Activated B cell treated with CpG ODN at 0.5 μM for 24 hours (primary cell): Measurements from ENCODE around the gene PIK3CD. TPM values are rescaled to one million over a fixed set of nuclear protein-coding genes. Genes with fewer than 3 reads are reported as not detected.

Source experiments
- ATAC-seq: fragments of 200-7000 bp; cut with Tn5 transposase; one replicate; pipeline ENCODE4 v1.10.0; 2021; ENCODE audit warnings: low read depth, mild to moderate bottlenecking, moderate library complexity
- CTCF ChIA-PET: fragments of 350-600 bp; sonication (Branson Sonifier 250); formaldehyde crosslinking; loops from one replicate; lab custom pipeline; 2021; ENCODE audit warnings: antibody characterized with exemption; lab: Charles Lee
- POLR2A ChIA-PET: fragments of 350-600 bp; sonication (Branson Sonifier 250); formaldehyde crosslinking; loops from one replicate; lab custom pipeline; 2021; ENCODE audit warnings: antibody characterized with exemption; lab: Charles Lee
- DNase-seq: peaks from one replicate; pipeline ENCODE4 v3.0.0; 2022
- H3K27ac Mint-ChIP-seq: one replicate; pipeline ENCODE4 v1.8.0; 2020; ENCODE audit warnings: mixed read lengths
- H3K27me3 Mint-ChIP-seq: one replicate; pipeline ENCODE4 v1.8.0; 2021; ENCODE audit warnings: mixed read lengths
- H3K36me3 Mint-ChIP-seq: one replicate; pipeline ENCODE4 v1.8.0; 2021; ENCODE audit warnings: low read depth, mixed read lengths
- H3K4me1 Mint-ChIP-seq: one replicate; pipeline ENCODE4 v1.8.0; 2021; ENCODE audit warnings: mixed read lengths
- H3K4me3 Mint-ChIP-seq: one replicate; pipeline ENCODE4 v1.8.0; 2020; ENCODE audit warnings: mild to moderate bottlenecking, mixed read lengths
- H3K9me3 Mint-ChIP-seq: one replicate; pipeline ENCODE4 v1.8.0; 2020; ENCODE audit warnings: mixed read lengths
- intact Hi-C: fragments of 100-400 bp; cut with micrococcal nuclease; formaldehyde crosslinking; loops from one replicate; pipeline ENCODE4 v1.15.1; 2024
- total RNA-seq: library from RNA; stranded (reverse); gene quantifications from 2 replicates; pipeline ENCODE4 v1.2.3, GENCODE V29; 2022
- TF ChIP-seq, protein P1 (sequence below): fragments of 200-600 bp; IDR thresholded peaks from one replicate; pipeline ENCODE4 v1.8.0; 2022; ENCODE audit warnings: antibody characterized with exemption, mild to moderate bottlenecking

The PIK3CD gene
- total RNA-seq, 1 donor from 2014 or later: 265 TPM

DNA sequence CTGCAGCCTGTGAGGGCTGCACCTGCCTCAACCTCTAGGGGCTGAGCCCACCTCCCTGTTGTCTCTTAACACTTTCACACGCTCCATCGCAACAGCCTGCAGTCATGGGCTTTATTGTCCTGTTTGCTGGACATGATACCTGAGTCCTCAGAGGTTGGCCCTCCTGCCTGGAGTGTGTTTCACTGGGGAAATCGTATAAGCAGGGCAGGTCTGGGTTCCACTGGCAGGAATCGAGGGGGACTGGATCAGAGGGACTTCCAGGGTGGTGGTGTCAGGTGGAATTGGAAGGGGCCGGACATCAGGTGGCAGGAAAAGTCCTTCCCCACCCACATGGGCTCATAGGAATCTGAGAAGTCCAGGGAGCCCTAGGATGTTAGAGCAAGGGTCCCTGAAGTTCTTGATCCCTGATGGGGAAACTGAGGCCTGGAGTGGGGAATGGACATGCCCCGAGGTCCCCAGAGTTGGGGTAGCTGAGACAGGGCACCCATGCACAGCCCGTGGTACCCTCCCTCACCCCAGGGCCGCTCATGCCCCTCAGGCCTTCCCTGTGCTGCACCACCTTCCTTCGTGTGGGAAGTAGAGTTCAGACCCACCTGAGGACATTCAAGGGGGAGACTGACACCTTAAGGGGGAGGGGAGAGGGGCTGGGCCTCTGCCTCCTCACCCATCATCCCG is 66.6 kb downstream of the PIK3CD start:
- TF ChIP-seq, protein P1, sequence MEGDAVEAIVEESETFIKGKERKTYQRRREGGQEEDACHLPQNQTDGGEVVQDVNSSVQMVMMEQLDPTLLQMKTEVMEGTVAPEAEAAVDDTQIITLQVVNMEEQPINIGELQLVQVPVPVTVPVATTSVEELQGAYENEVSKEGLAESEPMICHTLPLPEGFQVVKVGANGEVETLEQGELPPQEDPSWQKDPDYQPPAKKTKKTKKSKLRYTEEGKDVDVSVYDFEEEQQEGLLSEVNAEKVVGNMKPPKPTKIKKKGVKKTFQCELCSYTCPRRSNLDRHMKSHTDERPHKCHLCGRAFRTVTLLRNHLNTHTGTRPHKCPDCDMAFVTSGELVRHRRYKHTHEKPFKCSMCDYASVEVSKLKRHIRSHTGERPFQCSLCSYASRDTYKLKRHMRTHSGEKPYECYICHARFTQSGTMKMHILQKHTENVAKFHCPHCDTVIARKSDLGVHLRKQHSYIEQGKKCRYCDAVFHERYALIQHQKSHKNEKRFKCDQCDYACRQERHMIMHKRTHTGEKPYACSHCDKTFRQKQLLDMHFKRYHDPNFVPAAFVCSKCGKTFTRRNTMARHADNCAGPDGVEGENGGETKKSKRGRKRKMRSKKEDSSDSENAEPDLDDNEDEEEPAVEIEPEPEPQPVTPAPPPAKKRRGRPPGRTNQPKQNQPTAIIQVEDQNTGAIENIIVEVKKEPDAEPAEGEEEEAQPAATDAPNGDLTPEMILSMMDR: no peak
- DNase-seq (no peak), ATAC-seq (no peak)
- peaks cover 76% of the 10 kb centered on the region for H3K36me3 Mint-ChIP-seq
- H3K4me1 Mint-ChIP-seq: peaks cover 50% of the 10 kb centered on the region
- H3K27ac Mint-ChIP-seq: peak overlapping the region; percentile 92
- H3K27me3 Mint-ChIP-seq: no peaks in the 10 kb centered on the region
- ChIA-PET CTCF (interaction anchor here (2.0 to 4.3 kb wide), 3 partner anchors 89 to 103 kb away, joined by 11 to 18 read pairs (median 15); no protein-coding TSS in a partner anchor), POLR2A (interaction anchor here (0.6 to 3.6 kb wide), 9 partner anchors 13 to 92 kb away, joined by 3 to 24 read pairs (median 9); partner anchors contain the start of gene PIK3CD)
- intact Hi-C loops: no loop called here
- no peaks in the 10 kb centered on the region for H3K9me3 Mint-ChIP-seq
- H3K4me3 Mint-ChIP-seq: peak overlapping the region; percentile 74

DNA sequence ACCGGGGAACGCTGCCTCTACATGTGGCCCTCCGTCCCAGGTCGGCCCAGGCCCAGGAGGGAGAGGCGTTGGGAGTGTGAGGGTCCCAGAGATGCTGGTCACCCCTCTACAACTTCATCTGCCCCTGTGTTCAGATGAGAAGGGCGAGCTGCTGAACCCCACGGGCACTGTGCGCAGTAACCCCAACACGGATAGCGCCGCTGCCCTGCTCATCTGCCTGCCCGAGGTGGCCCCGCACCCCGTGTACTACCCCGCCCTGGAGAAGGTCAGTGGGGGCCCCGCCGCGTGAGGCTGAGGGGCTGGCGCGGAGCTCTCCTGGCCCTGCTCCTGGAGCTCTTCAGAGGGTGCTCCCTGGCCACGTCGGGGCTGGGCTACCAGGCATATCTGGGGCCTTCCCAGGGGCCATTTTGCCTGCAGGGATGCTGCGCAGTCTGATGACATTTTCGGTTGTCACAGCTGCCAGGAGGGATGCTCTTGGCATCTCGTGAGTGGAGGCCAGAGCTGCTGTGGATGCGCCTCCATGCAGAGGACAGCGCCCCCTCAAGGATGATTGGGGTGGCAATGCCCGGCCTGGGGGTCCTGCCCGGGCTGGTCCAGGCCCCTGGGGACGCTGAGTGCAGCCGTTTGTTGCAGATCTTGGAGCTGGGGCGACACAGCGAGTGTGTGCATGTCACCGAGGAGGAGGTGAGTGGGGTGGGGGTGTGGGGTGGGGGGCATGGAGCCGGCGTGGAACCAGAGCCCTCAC is 68.6 kb downstream of the PIK3CD start:
- intact Hi-C loops: no loop called here
- Mint-ChIP-seq H3K4me3 (no peak overlapping the region), H3K27ac (peak overlapping the region; percentile 18), H3K4me1 (peaks cover 48% of the 10 kb centered on the region), H3K27me3 (no peaks in the 10 kb centered on the region), H3K9me3 (no peaks in the 10 kb centered on the region), H3K36me3 (peaks cover 79% of the 10 kb centered on the region)
- TF ChIP-seq, protein P1: no peak
- no peak for DNase-seq
- CTCF ChIA-PET: interaction anchor here (0.7 to 3.5 kb wide), 7 partner anchors 9 to 104 kb away, joined by 3 to 28 read pairs (median 6); no protein-coding TSS in a partner anchor
- ATAC-seq: no peak
- POLR2A ChIA-PET: interaction anchor here (0.8 to 2.3 kb wide), 5 partner anchors 65 to 93 kb away, joined by 4 to 32 read pairs (median 5); no protein-coding TSS in a partner anchor

DNA sequence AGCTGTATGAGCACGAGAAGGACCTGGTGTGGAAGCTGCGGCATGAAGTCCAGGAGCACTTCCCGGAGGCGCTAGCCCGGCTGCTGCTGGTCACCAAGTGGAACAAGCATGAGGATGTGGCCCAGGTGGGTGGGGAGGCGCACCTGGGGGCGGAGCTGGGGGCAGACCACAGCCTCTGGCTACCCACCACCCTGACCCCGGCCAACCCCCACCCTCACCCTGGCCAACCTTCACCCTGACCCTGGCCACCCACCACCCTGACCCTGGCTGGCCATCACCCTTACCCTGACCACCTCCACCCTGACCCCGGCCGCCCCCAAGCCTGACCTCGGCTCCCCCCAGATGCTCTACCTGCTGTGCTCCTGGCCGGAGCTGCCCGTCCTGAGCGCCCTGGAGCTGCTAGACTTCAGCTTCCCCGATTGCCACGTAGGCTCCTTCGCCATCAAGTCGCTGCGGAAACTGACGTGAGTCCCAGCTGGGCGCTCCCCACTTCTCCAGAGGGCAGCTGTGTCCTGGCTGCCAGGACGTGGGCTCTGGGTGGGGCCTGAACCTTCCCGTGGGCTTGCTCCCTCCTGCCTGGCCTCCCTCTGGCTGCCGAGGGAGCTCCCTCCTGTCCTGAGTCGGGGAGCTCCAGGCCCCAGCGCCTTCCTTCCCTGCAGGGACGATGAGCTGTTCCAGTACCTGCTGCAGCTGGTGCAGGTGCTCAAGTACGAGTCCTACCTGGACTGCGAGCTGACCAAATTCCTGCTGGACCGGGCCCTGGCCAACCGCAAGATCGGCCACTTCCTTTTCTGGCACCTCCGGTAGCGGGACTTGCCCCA is 69.5 kb downstream of the PIK3CD start:
- Mint-ChIP-seq H3K36me3 (peaks cover 80% of the 10 kb centered on the region), H3K27ac (no peak overlapping the region), H3K27me3 (no peaks in the 10 kb centered on the region), H3K4me1 (peaks cover 43% of the 10 kb centered on the region), H3K4me3 (no peak overlapping the region), H3K9me3 (no peaks in the 10 kb centered on the region)
- DNase-seq (no peak), ATAC-seq (no peak)
- intact Hi-C loops: no loop called here
- CTCF ChIA-PET: interaction anchor here (0.7 to 3.5 kb wide), 15 partner anchors 10 to 147 kb away, joined by 3 to 28 read pairs (median 3); no protein-coding TSS in a partner anchor
- POLR2A ChIA-PET: interaction anchor here (0.7 to 2.3 kb wide), 7 partner anchors 12 to 168 kb away, joined by 3 to 32 read pairs (median 4); no protein-coding TSS in a partner anchor
- TF ChIP-seq, protein P1: no peak

DNA sequence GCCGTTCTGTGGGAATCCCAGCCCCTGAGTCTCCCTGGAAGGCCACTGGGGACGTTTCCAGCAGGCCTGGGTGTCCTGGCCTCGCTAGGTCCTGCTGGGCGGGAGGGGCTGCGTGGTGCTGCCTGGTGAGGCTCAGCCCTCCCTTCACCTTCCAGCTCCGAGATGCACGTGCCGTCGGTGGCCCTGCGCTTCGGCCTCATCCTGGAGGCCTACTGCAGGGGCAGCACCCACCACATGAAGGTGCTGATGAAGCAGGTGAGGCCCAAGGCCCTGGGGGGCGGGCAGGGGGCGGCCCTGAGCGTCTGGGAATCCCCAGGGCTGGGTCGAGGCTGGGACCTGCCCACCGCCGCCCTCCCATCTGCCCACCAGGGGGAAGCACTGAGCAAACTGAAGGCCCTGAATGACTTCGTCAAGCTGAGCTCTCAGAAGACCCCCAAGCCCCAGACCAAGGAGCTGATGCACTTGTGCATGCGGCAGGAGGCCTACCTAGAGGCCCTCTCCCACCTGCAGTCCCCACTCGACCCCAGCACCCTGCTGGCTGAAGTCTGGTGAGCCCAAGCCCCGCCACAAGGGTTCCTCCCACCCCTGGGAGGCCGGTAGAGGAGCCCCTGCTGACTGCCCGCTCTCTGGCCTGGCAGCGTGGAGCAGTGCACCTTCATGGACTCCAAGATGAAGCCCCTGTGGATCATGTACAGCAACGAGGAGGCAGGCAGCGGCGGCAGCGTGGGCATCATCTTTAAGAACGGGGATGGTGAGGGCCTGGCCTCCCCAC is 70.3 kb downstream of the PIK3CD start:
- TF ChIP-seq, protein P1: peak; percentile 26
- H3K36me3 Mint-ChIP-seq: peaks cover 78% of the 10 kb centered on the region
- ATAC-seq: peak; percentile 58
- intact Hi-C loops: no loop called here
- no peaks in the 10 kb centered on the region for H3K27me3 Mint-ChIP-seq
- no peaks in the 10 kb centered on the region for H3K9me3 Mint-ChIP-seq
- H3K27ac Mint-ChIP-seq: peak overlapping the region; percentile 24
- peak; percentile 69 for DNase-seq
- POLR2A ChIA-PET: interaction anchor here (0.7 to 2.3 kb wide), 6 partner anchors 11 to 94 kb away, joined by 3 to 32 read pairs (median 4); no protein-coding TSS in a partner anchor
- H3K4me1 Mint-ChIP-seq: peaks cover 35% of the 10 kb centered on the region
- H3K4me3 Mint-ChIP-seq: no peak overlapping the region
- CTCF ChIA-PET: interaction anchor here (0.7 to 3.5 kb wide), 14 partner anchors 11 to 146 kb away, joined by 3 to 28 read pairs (median 3); no protein-coding TSS in a partner anchor
